B cell (primary cell): ENCODE data around the gene SLC9A5. TPM values are rescaled to one million over a fixed set of nuclear protein-coding genes. Genes with fewer than 3 reads are reported as not detected.

Source experiments
- ATAC-seq: fragments of 200-7000 bp; cut with Tn5 transposase; one replicate; pipeline ENCODE4 v1.10.0; 2021; ENCODE audit warnings: low read depth, mild to moderate bottlenecking, moderate number of reproducible peaks, moderate library complexity
- CTCF ChIA-PET: fragments of 350-600 bp; sonication (Branson Sonifier 250); formaldehyde crosslinking; loops from one replicate; lab custom pipeline; 2021; ENCODE audit warnings: antibody characterized with exemption, inconsistent platforms; lab: Charles Lee
- POLR2A ChIA-PET: fragments of 350-600 bp; sonication (Branson Sonifier 250); formaldehyde crosslinking; loops from one replicate; lab custom pipeline; 2021; ENCODE audit warnings: antibody characterized with exemption; lab: Charles Lee
- DNase-seq: peaks from one replicate; pipeline ENCODE4 v3.0.0; 2013
- H2AFZ ChIP-seq: 2 replicates; pipeline ENCODE4 v1.6.1; 2012; ENCODE audit warnings: mild to moderate bottlenecking, low read depth, low read length; ENCODE audit not compliant: insufficient read depth, poor library complexity, severe bottlenecking
- H3K27ac ChIP-seq, 2 donors: 1 replicate in 1 of 2; 2 replicates in 1 of 2; pipeline ENCODE4 v1.5.1; 2012 to 2013; ENCODE audit warnings: low read length in 2 of 2, mild to moderate bottlenecking in 2 of 2, moderate library complexity in 1 of 2
- H3K27me3 ChIP-seq, 4 experiments: fragments of 200-600 bp in 1 of 4; sonication (generic) in 1 of 4; replicated peaks in 1 of 4; 1 replicate in 2 of 4; 2 replicates in 2 of 4; pipeline versions ENCODE4 v1.6.1 to v1.7.0; 2013 to 2016; ENCODE audit warnings: low read length in 3 of 4, mild to moderate bottlenecking in 2 of 4, mixed read lengths in 1 of 4, moderate library complexity in 1 of 4; ENCODE audit not compliant: insufficient read depth in 4 of 4, control insufficient read depth in 3 of 4; ENCODE audit errors: control extremely low read depth in 1 of 4
- H3K36me3 ChIP-seq, 2 experiments: replicated peaks in 1 of 2; 1 replicate in 1 of 2; 2 replicates in 1 of 2; pipeline versions ENCODE4 v1.6.1 to v1.7.1; 2013; ENCODE audit warnings: low read length in 1 of 2; ENCODE audit not compliant: insufficient read depth in 2 of 2, control insufficient read depth in 1 of 2; ENCODE audit errors: control extremely low read depth in 1 of 2, extremely low read depth in 1 of 2
- H3K4me1 ChIP-seq, 2 donors: fragments of 200-600 bp in 1 of 2; sonication (generic) in 1 of 2; 1 replicate in 1 of 2; 2 replicates in 1 of 2; pipeline versions ENCODE4 v1.5.1 to v1.6.1; 2013 to 2017; ENCODE audit warnings: low read length in 2 of 2; ENCODE audit not compliant: control insufficient read depth in 2 of 2, insufficient read depth in 2 of 2
- H3K4me2 ChIP-seq: replicated peaks from 2 replicates; pipeline ENCODE3; 2012; ENCODE audit warnings: mild to moderate bottlenecking, low read depth, low read length; ENCODE audit not compliant: poor library complexity, severe bottlenecking
- H3K4me3 ChIP-seq, 5 experiments: fragments of 200-600 bp in 1 of 5; sonication (generic) in 1 of 5; 1 replicate in 3 of 5; 2 replicates in 2 of 5; pipeline versions ENCODE4 v1.5.1 to v1.7.0; 2011 to 2016; ENCODE audit warnings: low read length in 4 of 5, mild to moderate bottlenecking in 4 of 5, low read depth in 2 of 5, control low read depth in 1 of 5, moderate library complexity in 1 of 5; ENCODE audit not compliant: insufficient read depth in 1 of 5; ENCODE audit errors: control extremely low read depth in 1 of 5, extremely low read depth in 1 of 5
- H3K79me2 ChIP-seq: fragments of 200-600 bp; sonication (generic); one replicate; pipeline ENCODE4 v1.6.0; 2016; ENCODE audit warnings: low read length; ENCODE audit not compliant: control insufficient read depth, insufficient read depth
- H3K9ac ChIP-seq: fragments of 200-600 bp; sonication (generic); 2 replicates; pipeline ENCODE4 v1.6.1; 2017; ENCODE audit warnings: mild to moderate bottlenecking, low read length, moderate library complexity
- H3K9me3 ChIP-seq, 3 donors: one replicate each; pipeline versions ENCODE4 v1.6.1 to v1.7.1; 2013; ENCODE audit warnings: low read length in 2 of 3; ENCODE audit not compliant: control insufficient read depth in 2 of 3, insufficient read depth in 1 of 3; ENCODE audit errors: control extremely low read depth in 1 of 3
- H4K20me1 ChIP-seq: 2 replicates; pipeline ENCODE4 v1.6.0; 2012; ENCODE audit warnings: mild to moderate bottlenecking, low read length; ENCODE audit not compliant: insufficient read depth, control insufficient read depth, poor library complexity, severe bottlenecking
- H3K27ac Mint-ChIP-seq: one replicate; pipeline ENCODE4 v1.8.0; 2021; ENCODE audit warnings: mixed read lengths
- H3K27me3 Mint-ChIP-seq: one replicate; pipeline ENCODE4 v1.8.0; 2021; ENCODE audit warnings: mixed read lengths
- H3K4me1 Mint-ChIP-seq: one replicate; pipeline ENCODE4 v1.8.0; 2021; ENCODE audit warnings: mixed read lengths
- H3K4me3 Mint-ChIP-seq: one replicate; pipeline ENCODE4 v1.8.0; 2021; ENCODE audit warnings: mixed read lengths
- H3K9me3 Mint-ChIP-seq: one replicate; pipeline ENCODE4 v1.8.0; 2022; ENCODE audit warnings: mixed read lengths; ENCODE audit not compliant: insufficient read depth
- EZH2 ChIP-seq: IDR thresholded peaks from 2 replicates; pipeline ENCODE4 v1.6.1; 2012; ENCODE audit warnings: borderline replicate concordance, low read depth, mild to moderate bottlenecking, moderate library complexity, low read length; ENCODE audit not compliant: insufficient read depth, poor library complexity, severe bottlenecking
- WGBS: methylation state at CpG from one replicate; pipeline ENCODE4 v1.1.5; 2013; ENCODE audit warnings: missing lambda C conversion rate; ENCODE audit not compliant: insufficient coverage; 5-methylcytosine and 5-hydroxymethylcytosine counted together
- intact Hi-C: fragments of 100-400 bp; cut with micrococcal nuclease; formaldehyde crosslinking; loops from one replicate; pipeline ENCODE4 v1.10.0; 2022
- polyA plus RNA-seq: library from polyadenylated mRNA; depleted of rRNA; stranded (reverse); fragments of >200 nt; gene quantifications from 2 replicates; pipeline ENCODE4 v1.2.3, GENCODE V29; 2012
- total RNA-seq, 2 donors: library from RNA; stranded (reverse); fragments of 120-200 nt in 1 of 2; gene quantifications; 1 replicate in 1 of 2; 2 replicates in 1 of 2; pipeline versions ENCODE4 v1.2.3 to v1.2.4, GENCODE V29; 2013 to 2022
- TF ChIP-seq, protein P1 (sequence below): fragments of 200-600 bp; IDR thresholded peaks from one replicate; pipeline ENCODE4 v1.8.0; 2022; ENCODE audit warnings: antibody characterized with exemption, mild to moderate bottlenecking

The SLC9A5 gene
- total and polyA plus RNA-seq, 2 donors (not counting 1 experiment from before 2014, with no cell fraction given) = 1.7 TPM

DNA sequence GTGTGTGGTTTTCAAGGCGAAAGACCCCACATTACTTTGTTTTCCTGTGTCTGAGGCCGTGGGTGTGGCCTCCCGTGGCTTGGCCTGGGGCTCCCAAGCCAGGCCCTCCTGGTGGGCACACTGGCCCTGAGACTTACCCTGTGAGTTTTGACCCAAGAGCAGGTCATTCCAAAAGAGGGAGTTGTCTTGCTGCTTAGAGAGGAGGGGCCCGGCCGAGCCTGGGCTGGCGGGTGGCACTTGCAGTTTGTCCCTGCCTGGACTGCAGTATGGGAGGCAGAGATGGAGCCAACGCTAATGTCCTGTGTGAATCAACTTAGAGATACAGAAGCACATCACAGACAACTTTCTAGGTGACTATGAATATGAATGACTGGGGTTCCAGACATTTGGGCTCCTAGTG is 53.3 kb downstream of the SLC9A5 start:
- Histone ChIP-seq H3K27me3 (no peaks in the 10 kb centered on the region), H3K9ac (no peak overlapping the region), H3K4me2 (no peak overlapping the region), H3K4me3 (no peak overlapping the region), H3K79me2 (no peaks in the 10 kb centered on the region), H4K20me1 (no peaks in the 10 kb centered on the region), H3K4me1 (no peaks in the 10 kb centered on the region), H3K9me3 (no peaks in the 10 kb centered on the region), H2AFZ (no peak overlapping the region), H3K36me3 (no peaks in the 10 kb centered on the region), H3K27ac (no peak overlapping the region)
- POLR2A ChIA-PET = no interaction called here
- Mint-ChIP-seq H3K27me3 (no peaks in the 10 kb centered on the region), H3K4me3 (no peak overlapping the region), H3K27ac (no peak overlapping the region), H3K4me1 (no peaks in the 10 kb centered on the region), H3K9me3 (no peaks in the 10 kb centered on the region)
- CTCF ChIA-PET = no interaction called here
- ATAC-seq (no peak), DNase-seq (no peak)
- TF ChIP-seq, protein P1, sequence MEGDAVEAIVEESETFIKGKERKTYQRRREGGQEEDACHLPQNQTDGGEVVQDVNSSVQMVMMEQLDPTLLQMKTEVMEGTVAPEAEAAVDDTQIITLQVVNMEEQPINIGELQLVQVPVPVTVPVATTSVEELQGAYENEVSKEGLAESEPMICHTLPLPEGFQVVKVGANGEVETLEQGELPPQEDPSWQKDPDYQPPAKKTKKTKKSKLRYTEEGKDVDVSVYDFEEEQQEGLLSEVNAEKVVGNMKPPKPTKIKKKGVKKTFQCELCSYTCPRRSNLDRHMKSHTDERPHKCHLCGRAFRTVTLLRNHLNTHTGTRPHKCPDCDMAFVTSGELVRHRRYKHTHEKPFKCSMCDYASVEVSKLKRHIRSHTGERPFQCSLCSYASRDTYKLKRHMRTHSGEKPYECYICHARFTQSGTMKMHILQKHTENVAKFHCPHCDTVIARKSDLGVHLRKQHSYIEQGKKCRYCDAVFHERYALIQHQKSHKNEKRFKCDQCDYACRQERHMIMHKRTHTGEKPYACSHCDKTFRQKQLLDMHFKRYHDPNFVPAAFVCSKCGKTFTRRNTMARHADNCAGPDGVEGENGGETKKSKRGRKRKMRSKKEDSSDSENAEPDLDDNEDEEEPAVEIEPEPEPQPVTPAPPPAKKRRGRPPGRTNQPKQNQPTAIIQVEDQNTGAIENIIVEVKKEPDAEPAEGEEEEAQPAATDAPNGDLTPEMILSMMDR = no peak
- TF ChIP-seq EZH2 = no peak
- intact Hi-C loops = no loop called here
- WGBS = 100% methylated on average over 2 of the region's 7 CpGs

DNA sequence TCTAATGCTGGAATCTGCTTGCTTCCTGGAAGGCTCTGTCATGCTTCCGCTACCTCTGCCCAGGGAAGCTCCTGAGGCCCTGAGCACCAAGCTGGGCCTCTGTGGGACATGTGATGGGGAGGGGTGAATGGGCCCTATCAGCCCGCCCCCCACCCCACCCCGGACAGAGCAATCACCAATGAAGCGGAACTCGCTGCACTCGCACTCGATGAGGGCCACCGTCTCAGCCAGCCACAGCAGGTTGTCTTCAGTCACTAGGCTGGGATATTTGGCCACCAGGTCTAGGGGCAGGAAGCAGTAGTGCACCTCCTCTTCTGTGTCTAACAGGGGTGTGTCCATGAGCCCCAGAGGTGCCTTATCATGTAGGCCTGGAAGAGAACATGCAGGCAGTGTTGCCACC is 54.2 kb downstream of the SLC9A5 start:
- 91% methylated on average over 6 of the region's 8 CpGs for WGBS
- Histone ChIP-seq H3K36me3 (no peaks in the 10 kb centered on the region), H4K20me1 (no peaks in the 10 kb centered on the region), H3K27me3 (no peaks in the 10 kb centered on the region), H3K9me3 (no peaks in the 10 kb centered on the region), H3K79me2 (no peaks in the 10 kb centered on the region), H3K4me2 (no peak overlapping the region), H3K4me3 (no peak overlapping the region), H2AFZ (no peak overlapping the region), H3K4me1 (no peaks in the 10 kb centered on the region), H3K9ac (no peak overlapping the region), H3K27ac (no peak overlapping the region)
- Mint-ChIP-seq H3K4me1 (no peaks in the 10 kb centered on the region), H3K27ac (no peak overlapping the region), H3K9me3 (no peaks in the 10 kb centered on the region), H3K27me3 (no peaks in the 10 kb centered on the region), H3K4me3 (no peak overlapping the region)
- intact Hi-C loops = no loop called here
- no peak for DNase-seq
- TF ChIP-seq EZH2 = no peak
- TF ChIP-seq, protein P1 = no peak
- ChIA-PET CTCF (no interaction called here), POLR2A (no interaction called here)
- no peak for ATAC-seq
